Keratinocyte (primary cell): ENCODE results near the gene FDXR. TPM values are rescaled to one million over a fixed set of nuclear protein-coding genes. Genes with fewer than 3 reads are reported as not detected.
A peak's percentile ranks its signal among the peaks of the same experiment; 100 is the strongest.

Experiments
- DNase-seq: peaks from one replicate; pipeline ENCODE4 v3.0.0-alpha.2; 2011; ENCODE audit warnings: low read depth, missing footprints, low spot score
- FAIRE-seq: peaks from 2 replicates; lab custom pipeline; 2011; peaks lifted over from hg19 to GRCh38; lab: Jason Lieb, UNC
- H2AFZ ChIP-seq: 2 replicates; pipeline ENCODE4 v1.6.0; 2012; ENCODE audit warnings: low read length, control low read depth, inconsistent platforms; ENCODE audit not compliant: control insufficient read depth
- H3K27ac ChIP-seq: 2 replicates; pipeline ENCODE4 v1.5.1; 2011; ENCODE audit warnings: low read length; ENCODE audit not compliant: control insufficient read depth, insufficient read depth
- H3K27me3 ChIP-seq: 3 replicates; pipeline ENCODE4 v1.6.0; 2011; ENCODE audit warnings: low read length; ENCODE audit not compliant: control insufficient read depth, insufficient read depth; ENCODE audit errors: extremely low read depth
- H3K36me3 ChIP-seq, 2 experiments: 2 replicates in 1 of 2; 3 replicates in 1 of 2; pipeline ENCODE4 v1.5.1; 2011; ENCODE audit warnings: low read length in 2 of 2, mild to moderate bottlenecking in 1 of 2; ENCODE audit not compliant: control insufficient read depth in 2 of 2, insufficient read depth in 2 of 2; ENCODE audit errors: extremely low read depth in 1 of 2
- H3K4me1 ChIP-seq: 3 replicates; pipeline ENCODE4 v1.5.1; 2011; ENCODE audit warnings: low read length; ENCODE audit not compliant: control insufficient read depth, insufficient read depth; ENCODE audit errors: extremely low read depth
- H3K4me2 ChIP-seq: 3 replicates; pipeline ENCODE4 v1.6.0; 2011; ENCODE audit warnings: low read depth, low read length; ENCODE audit not compliant: control insufficient read depth, insufficient read depth; ENCODE audit errors: extremely low read depth
- H3K4me3 ChIP-seq, 3 experiments: fragments of 200-600 bp in 1 of 3; sonication (generic) in 1 of 3; 2 replicates in 2 of 3; 3 replicates in 1 of 3; pipeline ENCODE4 v1.5.1; 2011 to 2016; ENCODE audit warnings: low read length in 3 of 3, mild to moderate bottlenecking in 3 of 3, control low read depth in 2 of 3, inconsistent platforms in 1 of 3, low read depth in 1 of 3, mixed read lengths in 1 of 3, mixed run types in 1 of 3, moderate library complexity in 1 of 3; ENCODE audit not compliant: control insufficient read depth in 2 of 3, insufficient read depth in 2 of 3; ENCODE audit errors: extremely low read depth in 1 of 3
- H3K79me2 ChIP-seq: 2 replicates; pipeline ENCODE4 v1.6.0; 2012; ENCODE audit warnings: low read length; ENCODE audit not compliant: control insufficient read depth, insufficient read depth
- H3K9ac ChIP-seq: 3 replicates; pipeline ENCODE4 v1.6.0; 2011; ENCODE audit warnings: low read length; ENCODE audit not compliant: control insufficient read depth, insufficient read depth; ENCODE audit errors: extremely low read depth
- H3K9me1 ChIP-seq: 3 replicates; pipeline ENCODE4 v1.6.0; 2011; ENCODE audit warnings: low read length; ENCODE audit not compliant: control insufficient read depth, insufficient read depth; ENCODE audit errors: extremely low read depth
- H3K9me3 ChIP-seq: 2 replicates; pipeline ENCODE4 v1.5.1; 2012; ENCODE audit warnings: low read depth, low read length; ENCODE audit not compliant: control insufficient read depth
- H4K20me1 ChIP-seq: 3 replicates; pipeline ENCODE4 v1.6.0; 2011; ENCODE audit warnings: low read length; ENCODE audit not compliant: control insufficient read depth, insufficient read depth; ENCODE audit errors: extremely low read depth
- CTCF ChIP-seq, 3 experiments: IDR thresholded peaks in 1 of 3; conservative IDR thresholded peaks in 1 of 3; optimal IDR thresholded peaks in 1 of 3; 2 replicates in 2 of 3; 3 replicates in 1 of 3; pipeline versions ENCODE3 to v1.5.1; 2011; ENCODE audit warnings: low read length in 3 of 3, mild to moderate bottlenecking in 3 of 3, moderate library complexity in 2 of 3, control low read depth in 1 of 3, inconsistent platforms in 1 of 3; ENCODE audit not compliant: insufficient read depth in 2 of 3; ENCODE audit errors: extremely low read depth in 1 of 3
- EZH2 ChIP-seq: IDR thresholded peaks from one replicate; pipeline ENCODE4 v1.6.1; 2012; ENCODE audit warnings: inconsistent platforms, mild to moderate bottlenecking, low read length, moderate library complexity
- dilution Hi-C: fragments of 300-500 bp; cut with MboI; formaldehyde crosslinking; loops from one replicate; pipeline ENCODE4 v1.7.0; 2020; ENCODE audit warnings: low sequenced_read_pairs; ENCODE audit not compliant: extremely low pct_ligation_motif_present
- polyA plus RNA-seq, 5 experiments: library from polyadenylated mRNA; depleted of rRNA in 3 of 5; stranded (reverse) in 3 of 5; stranded (forward) in 1 of 5; unstranded in 1 of 5; fragments of >200 nt; gene quantifications; 1 replicate in 1 of 5; 2 replicates in 3 of 5; 3 replicates in 1 of 5; pipeline versions ENCODE4 v1.2.1 to v1.2.3, GENCODE V29; 2011 to 2012; ENCODE audit warnings: missing spikeins in 2 of 5, low read depth in 1 of 5, low replicate concordance in 1 of 5

FDXR gene
- polyA plus RNA-seq, 1 donor (not counting 4 experiments of a cell fraction or from before 2014, with no cell fraction given): 12.0 TPM

- TF ChIP-seq CTCF (optimal IDR thresholded peaks at IDR 0.05 in 1 of 3, IDR thresholded peaks at IDR 0.05 in 1 of 3, conservative IDR thresholded peaks at IDR 0.05 in 1 of 3; ENCODE audit: extremely low read depth in 1 of 3, insufficient read depth in 2 of 3, low read length in 3 of 3) (no peak), EZH2 (no peak)
- peaks cover 0 to 4% of the 10 kb centered on the region in 2 experiments for H3K36me3 ChIP-seq
- no peaks in the 10 kb centered on the region for H3K9me3 ChIP-seq
- dilution Hi-C loops: no loop called here
- peaks cover 7% of the 10 kb centered on the region for H3K4me1 ChIP-seq
- no peak overlapping the region for H3K4me2 ChIP-seq
- no peak overlapping the region for H3K4me3 ChIP-seq
- H3K27ac ChIP-seq: no peak overlapping the region
- no peak for FAIRE-seq
- peaks cover 5% of the 10 kb centered on the region for H4K20me1 ChIP-seq
- no peak for DNase-seq
- no peaks in the 10 kb centered on the region for H3K9me1 ChIP-seq
- H3K27me3 ChIP-seq: peaks cover 12% of the 10 kb centered on the region
- H2AFZ ChIP-seq: no peak overlapping the region
- no peaks in the 10 kb centered on the region for H3K79me2 ChIP-seq
- no peak overlapping the region for H3K9ac ChIP-seq
Observed at GRCh38 chr17:74866198-74866835, 6.5 kb downstream of the FDXR start.

- TF ChIP-seq EZH2 (no peak), CTCF (optimal IDR thresholded peaks at IDR 0.05 in 1 of 3, IDR thresholded peaks at IDR 0.05 in 1 of 3, conservative IDR thresholded peaks at IDR 0.05 in 1 of 3; ENCODE audit: extremely low read depth in 1 of 3, insufficient read depth in 2 of 3, low read length in 3 of 3) (peak in 1 of 3 experiments; percentile 35)
- Histone ChIP-seq H2AFZ (no peak overlapping the region), H3K79me2 (no peaks in the 10 kb centered on the region), H3K4me1 (peaks cover 5% of the 10 kb centered on the region), H3K9me3 (no peaks in the 10 kb centered on the region), H3K27ac (no peak overlapping the region), H3K36me3 (peaks cover 0 to 4% of the 10 kb centered on the region in 2 experiments), H3K27me3 (peaks cover 19% of the 10 kb centered on the region), H3K4me3 (no peak overlapping the region), H3K9ac (no peak overlapping the region), H4K20me1 (peaks cover 5% of the 10 kb centered on the region), H3K4me2 (no peak overlapping the region), H3K9me1 (no peaks in the 10 kb centered on the region)
- dilution Hi-C loops: no loop called here
- FAIRE-seq (no peak), DNase-seq (no peak)
Observed at GRCh38 chr17:74865504-74866197, 7.1 kb downstream of the FDXR start.
